NCI-H146 treated with DMSO at 0.1 percent for 48 hours (cell line): ENCODE measurements around the gene TNFAIP2.

Source experiments
- DNase-seq: peaks from one replicate; lab custom pipeline; 2025; ENCODE audit not compliant: unreplicated experiment; lab: John Stamatoyannopoulos, UW

The TNFAIP2 gene

GRCh38 chr14:103122947-103123633, at the start of gene TNFAIP2:
TNFAIP2 (plus strand) TSS chr14:103123461; CDS start chr14:103126458, 2,997 bp downstream.
- no peak for DNase-seq

- DNase-seq, result no peak
Observed at GRCh38 chr14:103073876-103074728, 49.2 kb upstream of the TNFAIP2 start.

GRCh38 chr14:103074729-103075367, 48.4 kb upstream of the TNFAIP2 start:
- DNase-seq, result no peak

- peak; percentile 70 for DNase-seq
Observed at GRCh38 chr14:103078420-103078749, 44.9 kb upstream of the TNFAIP2 start.

GRCh38 chr14:103078860-103079587, 44.2 kb upstream of the TNFAIP2 start:
- DNase-seq, result no peak

GRCh38 chr14:103081951-103082350, 41.3 kb upstream of the TNFAIP2 start:
- DNase-seq, result no peak

- DNase-seq, result no peak
Observed at GRCh38 chr14:103084021-103084919, 39.0 kb upstream of the TNFAIP2 start, which contains the start of gene LBHD2. LBHD2 (plus strand) TSS chr14:103084210; CDS start chr14:103086013, 1,803 bp downstream.

GRCh38 chr14:103085106-103086091, 37.9 kb upstream of the TNFAIP2 start:
- DNase-seq, result no peak

GRCh38 chr14:103086771-103087342, 36.4 kb upstream of the TNFAIP2 start:
- DNase-seq, result no peak

GRCh38 chr14:103087343-103087835, 35.9 kb upstream of the TNFAIP2 start:
- DNase-seq, result no peak

GRCh38 chr14:103088921-103089320, 34.3 kb upstream of the TNFAIP2 start:
- DNase-seq, result no peak

GRCh38 chr14:103089386-103090335, 33.6 kb upstream of the TNFAIP2 start:
- no peak for DNase-seq

GRCh38 chr14:103090481-103091020, 32.7 kb upstream of the TNFAIP2 start:
- DNase-seq, result no peak

- peak; percentile 16 for DNase-seq
Observed at GRCh38 chr14:103091041-103091882, 32.0 kb upstream of the TNFAIP2 start.

GRCh38 chr14:103091883-103092222, 31.4 kb upstream of the TNFAIP2 start:
- no peak for DNase-seq

GRCh38 chr14:103093856-103094405, 29.3 kb upstream of the TNFAIP2 start:
- no peak for DNase-seq
